Endodermal cell (in vitro differentiated cells): ENCODE data around the gene FAF1. TPM values are rescaled to one million over a fixed set of nuclear protein-coding genes. Genes with fewer than 3 reads are reported as not detected.
A peak's percentile ranks its signal among the peaks of the same experiment; 100 is the strongest.

ENCODE experiments used
- DNase-seq: peaks from one replicate; pipeline ENCODE4 v3.0.0-alpha.2; 2017
- H3K27ac ChIP-seq: 2 replicates; pipeline ENCODE4 v1.5.1; 2013; ENCODE audit warnings: mild to moderate bottlenecking, low read depth, low read length, moderate library complexity
- H3K27me3 ChIP-seq: 2 replicates; pipeline ENCODE4 v1.6.1; 2013; ENCODE audit warnings: mild to moderate bottlenecking, low read length, moderate library complexity; ENCODE audit not compliant: insufficient read depth, control insufficient read depth, poor library complexity, severe bottlenecking
- H3K36me3 ChIP-seq: 2 replicates; pipeline ENCODE4 v1.7.0; 2013; ENCODE audit warnings: mild to moderate bottlenecking, low read length, moderate library complexity; ENCODE audit not compliant: control insufficient read depth, insufficient read depth
- H3K4me1 ChIP-seq: one replicate; pipeline ENCODE4 v1.7.0; 2013; ENCODE audit warnings: low read length; ENCODE audit not compliant: control insufficient read depth, insufficient read depth
- H3K4me3 ChIP-seq: 2 replicates; pipeline ENCODE4 v1.5.1; 2013; ENCODE audit warnings: mild to moderate bottlenecking, low read length, moderate library complexity
- H3K9ac ChIP-seq: 2 replicates; pipeline ENCODE4 v1.6.1; 2013; ENCODE audit warnings: mild to moderate bottlenecking, low read length, moderate library complexity; ENCODE audit not compliant: poor library complexity, severe bottlenecking; ENCODE audit errors: extremely low read depth
- H3K9me3 ChIP-seq: 2 replicates; pipeline ENCODE4 v1.6.1; 2013; ENCODE audit warnings: mild to moderate bottlenecking, low read length, moderate library complexity; ENCODE audit not compliant: control insufficient read depth
- H3K27ac Mint-ChIP-seq: 2 replicates; pipeline ENCODE4 v1.8.0; 2020; ENCODE audit warnings: mixed read lengths
- H3K27me3 Mint-ChIP-seq: 2 replicates; pipeline ENCODE4 v1.8.0; 2021; ENCODE audit warnings: mild to moderate bottlenecking, mixed read lengths; ENCODE audit not compliant: insufficient read depth
- H3K36me3 Mint-ChIP-seq: 2 replicates; pipeline ENCODE4 v1.8.0; 2020; ENCODE audit warnings: low read depth, mixed read lengths
- H3K4me1 Mint-ChIP-seq: 2 replicates; pipeline ENCODE4 v1.8.0; 2020; ENCODE audit warnings: mixed read lengths
- H3K4me3 Mint-ChIP-seq: 2 replicates; pipeline ENCODE4 v1.8.0; 2020; ENCODE audit warnings: mild to moderate bottlenecking, moderate library complexity, mixed read lengths
- H3K9me3 Mint-ChIP-seq: 2 replicates; pipeline ENCODE4 v1.8.0; 2020; ENCODE audit warnings: mild to moderate bottlenecking, mixed read lengths
- CTCF ChIP-seq: fragments of 200-600 bp; sonication (generic); conservative IDR thresholded peaks from 2 replicates; pipeline ENCODE4 v1.5.0; 2021; ENCODE audit warnings: antibody characterized with exemption, mild to moderate bottlenecking
- WGBS, 2 experiments: methylation state at CpG; one replicate each; pipeline versions ENCODE4 v1.1.5 to v1.1.7; 2013; ENCODE audit warnings: missing lambda C conversion rate in 2 of 2, mixed read lengths in 1 of 2; ENCODE audit not compliant: insufficient coverage in 1 of 2, insufficient read length in 1 of 2; 5-methylcytosine and 5-hydroxymethylcytosine counted together
- total RNA-seq, 2 donors: library from RNA; stranded (reverse); fragmentation: NEBNext Ultra II Directional in 1 of 2; extraction: Animal tissue kit (Norgen Biotek cat#: 25700) in 1 of 2; gene quantifications; 2 replicates in 1 of 2; 3 replicates in 1 of 2; pipeline ENCODE4 v1.2.1, GENCODE V29; 2021

The FAF1 gene
- total RNA-seq, 2 donors from 2014 or later, result 76.4 to 94.4 TPM

DNA sequence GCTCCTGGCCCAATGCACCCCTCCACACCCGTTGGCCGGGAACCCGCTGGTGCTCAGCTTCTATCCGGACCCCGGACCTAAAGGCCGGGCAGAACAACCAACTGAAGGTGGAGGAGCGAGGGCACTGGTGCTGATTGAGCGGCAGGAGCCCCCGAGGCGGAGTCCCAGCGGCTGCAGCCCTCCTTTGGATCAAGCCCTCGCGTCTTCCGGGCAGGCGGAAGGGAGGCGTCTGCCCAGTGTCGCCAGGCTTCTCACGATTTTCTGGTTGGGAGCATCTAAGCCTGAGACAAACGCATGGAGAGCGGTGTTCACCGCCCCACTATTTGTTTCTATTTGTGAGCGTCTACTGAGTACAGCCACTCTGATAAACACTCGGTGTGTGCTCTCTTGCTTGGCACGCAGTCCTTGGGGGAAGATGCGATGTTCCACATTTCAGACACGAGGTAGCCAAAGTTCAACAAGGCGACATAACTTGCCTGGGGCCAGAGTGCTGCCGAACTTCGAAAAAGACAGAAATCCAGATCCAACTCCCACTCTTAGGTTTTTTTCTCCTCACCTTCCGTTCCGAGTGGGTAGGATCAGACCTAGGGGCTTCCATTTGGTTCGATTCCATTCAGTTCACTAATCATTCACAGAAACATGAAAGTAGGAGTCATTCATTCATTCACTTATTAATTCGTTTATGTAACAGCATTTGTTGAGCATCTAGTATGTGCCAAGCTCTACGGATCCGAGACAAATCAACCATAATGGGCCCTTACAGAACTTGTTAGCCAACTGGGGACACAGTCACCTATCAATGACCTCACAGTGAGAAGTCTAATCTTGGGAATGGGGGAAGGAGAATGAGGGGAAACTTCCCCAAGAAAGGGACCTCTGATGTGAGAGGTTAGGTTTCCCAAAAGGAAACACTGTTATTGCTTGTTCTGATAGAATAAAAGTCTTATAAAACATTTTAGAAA is 532.0 kb downstream of the FAF1 start:
- WGBS, 2 experiments, result 3 to 5% methylated on average over 25 to 35 of the region's 35 CpGs
- Mint-ChIP-seq H3K27me3 (peaks cover 100% of the 10 kb centered on the region), H3K4me3 (peak overlapping the region; percentile 35), H3K36me3 (no peaks in the 10 kb centered on the region), H3K4me1 (peaks cover 26% of the 10 kb centered on the region), H3K27ac (no peak overlapping the region), H3K9me3 (peaks cover 2% of the 10 kb centered on the region)
- peaks cover 7% of the 10 kb centered on the region for H3K4me1 ChIP-seq
- H3K4me3 ChIP-seq, result peak overlapping the region; percentile 59
- DNase-seq, result peak; percentile 82
- H3K27me3 ChIP-seq, result peaks cover 100% of the 10 kb centered on the region
- no peak overlapping the region for H3K27ac ChIP-seq
- no peaks in the 10 kb centered on the region for H3K9me3 ChIP-seq
- no peaks in the 10 kb centered on the region for H3K36me3 ChIP-seq
- no peak overlapping the region for H3K9ac ChIP-seq
- TF ChIP-seq CTCF, result no peak

GRCh38 chr1:50427086-50427817 is 532.8 kb downstream of the FAF1 start:
- H3K27me3 ChIP-seq, result peaks cover 100% of the 10 kb centered on the region
- peak; percentile 61 for DNase-seq
- peaks cover 2% of the 10 kb centered on the region for H3K9me3 Mint-ChIP-seq
- no peak overlapping the region for H3K27ac Mint-ChIP-seq
- peaks cover 7% of the 10 kb centered on the region for H3K4me1 ChIP-seq
- no peak for TF ChIP-seq CTCF
- H3K4me3 ChIP-seq, result peak overlapping the region; percentile 59
- 2% methylated on average over 26 to 44 of the region's 44 CpGs for WGBS, 2 experiments
- H3K9me3 ChIP-seq, result no peaks in the 10 kb centered on the region
- peaks cover 100% of the 10 kb centered on the region for H3K27me3 Mint-ChIP-seq
- H3K27ac ChIP-seq, result no peak overlapping the region
- H3K4me1 Mint-ChIP-seq, result peaks cover 34% of the 10 kb centered on the region
- H3K4me3 Mint-ChIP-seq, result peak overlapping the region; percentile 35
- H3K9ac ChIP-seq, result no peak overlapping the region
- no peaks in the 10 kb centered on the region for H3K36me3 Mint-ChIP-seq
- H3K36me3 ChIP-seq, result no peaks in the 10 kb centered on the region

- peak; percentile 56 for DNase-seq
- 0 to 4% methylated on average over 9 to 27 of the region's 28 CpGs for WGBS, 2 experiments
- H3K27me3 Mint-ChIP-seq, result peaks cover 100% of the 10 kb centered on the region
- Histone ChIP-seq H3K27ac (no peak overlapping the region), H3K9ac (no peak overlapping the region), H3K4me1 (peaks cover 7% of the 10 kb centered on the region), H3K27me3 (peaks cover 100% of the 10 kb centered on the region), H3K36me3 (no peaks in the 10 kb centered on the region), H3K9me3 (no peaks in the 10 kb centered on the region), H3K4me3 (no peak overlapping the region)
- H3K4me3 Mint-ChIP-seq, result peak overlapping the region; percentile 35
- peaks cover 2% of the 10 kb centered on the region for H3K9me3 Mint-ChIP-seq
- H3K4me1 Mint-ChIP-seq, result peaks cover 37% of the 10 kb centered on the region
- H3K36me3 Mint-ChIP-seq, result no peaks in the 10 kb centered on the region
- no peak for TF ChIP-seq CTCF
- no peak overlapping the region for H3K27ac Mint-ChIP-seq
Observed at GRCh38 chr1:50426702-50427085, 533.4 kb downstream of the FAF1 start.
